GM12864 (cell line): ENCODE data around the gene CTF1.

Experiments used
- DNase-seq: peaks from one replicate; pipeline ENCODE4 v3.0.0-alpha.2; 2011; ENCODE audit warnings: low read depth
- H3K4me3 ChIP-seq: 2 replicates; pipeline ENCODE4 v1.5.1; 2011; ENCODE audit warnings: mild to moderate bottlenecking, low read depth, low read length, control low read depth
- CTCF ChIP-seq: IDR thresholded peaks from 2 replicates; pipeline ENCODE4 v1.5.1; 2011; ENCODE audit warnings: low read depth, mild to moderate bottlenecking, moderate library complexity, low read length, control low read depth, inconsistent platforms; ENCODE audit errors: missing control alignments

The CTF1 gene

GRCh38 chr16:30903002-30903401, 6.6 kb downstream of the CTF1 start:
- TF ChIP-seq CTCF = no peak
- no peak for DNase-seq
- H3K4me3 ChIP-seq = no peak overlapping the region

- DNase-seq = no peak
- H3K4me3 ChIP-seq = no peak overlapping the region
- no peak for TF ChIP-seq CTCF
Observed at GRCh38 chr16:30903596-30903995, 7.2 kb downstream of the CTF1 start.

DNA sequence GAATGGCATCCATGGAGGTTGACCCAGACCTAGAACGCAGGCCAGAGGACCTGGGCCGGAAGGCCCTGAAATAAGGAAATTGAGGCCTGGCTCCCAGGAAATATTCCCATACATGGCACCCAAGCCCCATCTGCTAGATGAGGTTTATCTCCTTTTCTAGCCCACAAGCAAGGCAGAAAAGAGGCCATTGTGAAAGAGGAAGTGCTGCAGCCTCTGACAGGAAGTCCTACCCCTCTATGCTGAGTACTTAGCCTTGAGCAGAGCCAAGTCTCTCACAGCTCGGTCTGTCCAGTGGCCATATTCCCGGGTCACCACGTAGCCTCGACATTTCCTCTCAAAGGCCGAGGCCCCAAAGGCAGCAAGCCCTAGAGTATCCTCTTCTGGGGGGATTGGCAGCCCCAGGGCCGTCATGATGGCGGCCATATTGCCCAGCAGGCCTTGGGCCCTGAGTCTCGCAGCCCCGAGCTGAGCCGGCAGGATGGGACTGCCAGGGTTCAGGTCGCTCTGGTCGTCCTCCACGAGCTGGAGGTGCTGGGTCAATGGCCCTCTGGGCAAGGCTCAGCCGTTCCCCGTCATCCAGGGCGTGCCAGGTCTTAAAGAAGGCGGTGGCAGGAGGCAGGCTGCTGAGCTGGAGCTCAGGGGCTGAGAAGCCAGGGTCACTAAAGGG, 7.8 kb downstream of the CTF1 start:
- H3K4me3 ChIP-seq = no peak overlapping the region
- DNase-seq = no peak
- no peak for TF ChIP-seq CTCF

DNA sequence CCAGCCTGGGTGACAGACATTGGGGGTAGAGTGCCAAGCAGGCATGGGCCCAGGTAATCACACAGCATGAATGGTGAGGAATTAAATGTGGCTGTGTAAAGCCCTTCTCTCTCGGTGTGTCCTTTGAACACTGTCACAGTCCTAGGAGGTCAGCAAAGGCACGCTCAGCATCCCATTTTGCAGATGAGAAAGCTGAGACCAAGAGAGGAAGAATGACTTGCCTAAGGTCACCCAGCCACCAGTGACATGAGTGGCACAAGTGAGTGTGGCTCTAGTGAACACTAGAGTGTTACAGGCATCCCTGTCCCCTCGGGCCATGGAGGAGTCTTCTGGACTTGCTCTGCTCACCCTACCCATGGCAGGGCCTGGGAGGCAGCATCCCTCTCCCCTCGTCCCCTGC, 10.7 kb downstream of the CTF1 start:
- no peak overlapping the region for H3K4me3 ChIP-seq
- no peak for DNase-seq
- TF ChIP-seq CTCF = no peak

DNA sequence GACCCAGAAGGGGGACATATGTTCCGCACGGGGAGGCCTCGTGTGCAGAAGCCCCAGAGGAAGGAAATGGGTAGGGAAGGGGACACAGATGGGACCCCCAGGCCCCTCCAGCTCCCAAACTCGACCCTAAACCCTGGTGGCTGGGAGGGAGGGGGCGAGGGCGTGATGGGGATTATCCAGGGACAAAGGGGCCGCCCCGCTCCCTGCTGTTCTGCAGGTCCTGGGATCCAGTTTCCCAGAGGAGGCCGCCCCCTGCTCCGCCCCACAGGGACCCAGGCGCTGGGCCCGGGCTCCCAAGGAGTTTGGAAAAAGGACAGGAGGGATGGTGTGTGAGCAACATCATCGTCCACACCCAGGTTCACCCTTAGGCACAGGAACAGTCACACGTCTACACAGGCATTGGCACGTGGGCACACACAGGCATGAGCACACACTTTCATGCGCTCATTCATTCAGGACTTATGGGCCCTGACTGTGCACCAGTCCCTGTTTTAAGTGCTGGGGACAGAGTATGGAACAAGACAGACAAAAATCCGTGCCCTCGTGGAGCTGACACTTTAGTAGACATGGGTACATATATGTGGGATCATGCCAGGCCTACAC, 14.1 kb downstream of the CTF1 start:
- no peak for DNase-seq
- H3K4me3 ChIP-seq = no peak overlapping the region
- no peak for TF ChIP-seq CTCF

DNA sequence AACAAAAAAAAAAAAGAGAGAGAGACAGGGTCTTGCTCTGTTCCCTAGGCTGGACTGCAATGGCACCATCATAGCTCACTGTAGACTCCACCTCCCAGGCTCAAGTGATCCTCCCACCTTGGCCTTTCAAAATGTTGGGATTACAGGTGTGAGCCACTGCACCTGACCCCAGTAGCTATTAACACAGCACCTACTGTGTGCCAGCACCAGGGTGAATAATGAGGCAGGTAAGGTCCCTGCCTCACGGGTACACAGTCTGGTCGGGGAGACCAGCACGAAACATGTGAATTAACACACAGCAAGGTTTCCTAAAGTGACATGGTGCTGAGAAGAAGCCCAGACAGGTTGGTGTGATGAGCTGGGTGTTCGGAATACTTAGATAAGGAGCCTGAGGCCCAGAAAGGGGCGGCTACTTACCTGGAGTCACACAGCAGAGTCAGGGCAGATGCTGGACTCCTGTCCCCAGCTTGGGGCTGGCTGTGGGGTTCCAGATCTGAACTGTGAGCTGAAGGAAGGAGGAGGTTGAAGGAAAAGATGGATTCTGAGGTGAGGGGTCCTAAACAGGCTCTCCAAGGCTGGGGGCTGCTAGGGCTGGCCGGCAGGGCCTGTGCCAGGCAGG, 16.5 kb downstream of the CTF1 start:
- no peak overlapping the region for H3K4me3 ChIP-seq
- DNase-seq = no peak
- TF ChIP-seq CTCF = no peak
